Fibroblast of skin of left biceps (primary cell): ENCODE data around the gene NFIA.
"Not testable (repeated sequence)": the region's sequence is repeated elsewhere in the genome, so short reads cannot be mapped to it uniquely, and the experiment has no call there.

ENCODE experiments used
- DNase-seq, 2 experiments: peaks; one replicate each; pipeline ENCODE4 v3.0.0-alpha.2; 2013; ENCODE audit warnings: low read depth in 2 of 2

The NFIA gene

GRCh38 chr1:61453111-61453961, 371.0 kb downstream of the NFIA start:
- DNase-seq, result peak; percentile 90 to 91

GRCh38 chr1:61455400-61455799, 373.0 kb downstream of the NFIA start:
- no peak for DNase-seq

- no peak for DNase-seq
Measured at GRCh38 chr1:61457526-61458040, 375.2 kb downstream of the NFIA start.

GRCh38 chr1:61459345-61459744, 377.0 kb downstream of the NFIA start:
- DNase-seq, result no peak

- DNase-seq, result no peak
Measured at GRCh38 chr1:61460191-61460590, 377.8 kb downstream of the NFIA start.

GRCh38 chr1:61461406-61462384, 379.3 kb downstream of the NFIA start:
- DNase-seq, result no peak

GRCh38 chr1:61462628-61463027, 380.3 kb downstream of the NFIA start:
- no peak for DNase-seq

GRCh38 chr1:61463220-61463619, 380.9 kb downstream of the NFIA start:
- DNase-seq, result no peak

GRCh38 chr1:61467836-61468235, 385.5 kb downstream of the NFIA start:
- DNase-seq, result not testable (repeated sequence)

- DNase-seq, result no peak
Measured at GRCh38 chr1:61469365-61469764, 387.0 kb downstream of the NFIA start.

GRCh38 chr1:61472876-61473275, 390.5 kb downstream of the NFIA start:
- no peak for DNase-seq

- no peak for DNase-seq
Measured at GRCh38 chr1:61474269-61474817, 392.0 kb downstream of the NFIA start.

- no peak for DNase-seq
Measured at GRCh38 chr1:61474963-61475362, 392.6 kb downstream of the NFIA start.

- DNase-seq, result no peak
Measured at GRCh38 chr1:61477301-61477700, 394.9 kb downstream of the NFIA start.

- no peak for DNase-seq
Measured at GRCh38 chr1:61480273-61480935, 398.0 kb downstream of the NFIA start.

- DNase-seq, result no peak
Measured at GRCh38 chr1:61481315-61481715, 399.0 kb downstream of the NFIA start.

- no peak for DNase-seq
Measured at GRCh38 chr1:61482170-61482734, 399.9 kb downstream of the NFIA start.

GRCh38 chr1:61486783-61487536, 404.6 kb downstream of the NFIA start:
- no peak for DNase-seq

- DNase-seq, result no peak
Measured at GRCh38 chr1:61487801-61488200, 405.4 kb downstream of the NFIA start.

GRCh38 chr1:61490924-61491323, 408.6 kb downstream of the NFIA start:
- DNase-seq, result no peak
